CD4-positive, alpha-beta T cell treated with Interleukin-1 beta for 1 hour (primary cell): Measurements from ENCODE around the gene ENOX1.

Experiments
- DNase-seq, 2 donors: peaks; one replicate each; pipeline ENCODE4 v3.0.0-alpha.2; 2020 to 2022

ENOX1 gene

DNA sequence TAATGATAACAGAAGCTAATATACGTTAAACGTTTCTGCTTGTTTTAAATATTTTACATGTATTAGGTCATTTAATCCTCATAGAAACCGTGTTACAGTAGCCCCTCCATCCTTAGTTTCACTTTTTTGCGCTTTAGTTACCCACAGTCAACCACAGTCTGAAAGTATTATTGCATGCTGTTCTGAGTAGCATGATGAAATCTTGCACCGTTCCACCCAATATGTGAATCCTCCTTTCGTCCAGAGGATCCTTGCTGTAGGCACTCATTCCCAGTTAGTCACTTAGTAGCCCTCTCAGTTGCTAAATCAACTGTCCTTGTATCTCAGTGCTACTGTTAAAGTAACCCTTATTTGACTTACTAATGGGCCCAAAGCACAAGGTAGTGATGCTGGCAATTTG lies 257.8 kb downstream of the ENOX1 start:
- DNase-seq, result no peak

- no peak for DNase-seq
Measured at GRCh38 chr13:43522788-43523187, 264.0 kb downstream of the ENOX1 start.

DNA sequence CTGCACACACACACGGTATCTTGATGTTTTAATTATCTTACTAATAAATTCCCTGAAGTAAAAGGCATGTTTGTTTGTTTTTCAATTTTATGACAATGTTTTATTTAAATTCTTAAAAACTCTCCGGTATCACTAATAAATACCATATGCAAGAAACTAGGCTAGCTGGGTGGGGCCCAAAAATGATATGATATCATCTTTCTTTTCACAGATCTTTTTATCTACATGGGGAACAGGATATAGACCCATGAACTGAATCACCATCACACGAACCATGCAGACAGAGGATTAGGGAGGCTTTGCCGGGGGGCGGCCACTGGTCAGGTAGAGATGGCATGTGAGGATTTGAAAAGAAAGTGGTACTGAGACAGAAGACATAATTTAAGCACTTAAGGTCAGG lies 266.4 kb downstream of the ENOX1 start:
- no peak for DNase-seq

GRCh38 chr13:43518833-43519232 lies 267.9 kb downstream of the ENOX1 start:
- DNase-seq, result no peak

DNA sequence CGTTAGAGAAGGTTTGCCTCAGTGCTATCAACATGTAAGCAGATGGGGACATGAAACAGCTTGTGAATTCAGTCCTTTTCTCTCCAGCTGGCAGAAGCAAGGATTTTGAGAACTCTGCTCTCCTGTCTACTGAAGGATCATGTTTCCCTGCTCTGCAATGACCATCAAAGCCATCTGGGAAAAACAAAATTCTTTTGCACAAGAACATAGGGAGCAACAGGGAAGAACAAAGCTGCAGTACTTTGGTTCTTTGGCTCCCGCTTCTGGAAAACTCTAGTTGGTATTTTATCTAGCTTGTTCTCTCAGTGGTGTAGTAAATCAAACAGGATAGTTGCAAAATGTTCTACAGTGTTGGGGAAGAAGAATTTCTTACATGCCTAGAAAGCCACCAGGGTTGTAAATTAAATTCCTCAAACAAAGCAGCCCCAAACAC lies 270.4 kb downstream of the ENOX1 start:
- no peak for DNase-seq

DNA sequence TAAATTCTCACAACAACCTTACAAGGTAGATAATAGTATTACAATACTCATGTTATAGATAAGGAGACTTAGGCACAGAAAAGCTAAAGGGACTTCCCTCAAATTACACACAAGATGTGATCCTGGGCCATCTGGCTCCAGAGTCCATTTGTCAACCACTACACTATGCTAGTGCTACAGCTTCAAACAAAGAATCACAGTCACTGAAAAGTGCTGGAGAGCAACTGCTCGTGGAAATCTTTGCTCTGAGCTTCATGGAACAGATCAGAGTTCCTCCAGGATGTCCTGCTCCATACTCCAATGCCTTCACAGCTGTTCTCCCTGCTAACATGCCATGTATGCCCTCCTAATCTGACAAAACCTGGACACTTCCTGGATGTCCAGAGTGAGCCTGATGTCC lies 271.2 kb downstream of the ENOX1 start:
- no peak for DNase-seq

DNA sequence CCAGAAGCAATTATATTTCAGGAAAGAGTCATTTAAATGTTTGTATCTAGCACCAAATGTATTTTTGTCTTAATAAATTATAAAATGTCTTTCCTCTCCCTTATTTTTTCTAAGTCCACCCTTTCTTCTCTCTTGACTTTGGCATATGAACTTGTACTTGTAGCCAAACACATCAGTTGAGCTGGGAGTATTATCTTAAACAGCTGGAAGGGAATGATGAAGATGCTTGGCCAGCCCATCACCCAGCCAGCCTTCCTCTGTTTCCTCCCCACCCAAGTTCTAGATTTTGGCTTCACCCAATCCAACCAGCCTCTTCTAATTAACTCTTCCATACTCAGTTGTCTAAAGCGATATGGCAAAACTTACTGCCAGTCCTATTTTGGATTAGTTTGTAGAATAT lies 272.5 kb downstream of the ENOX1 start:
- no peak for DNase-seq

- no peak for DNase-seq
Measured at GRCh38 chr13:43512221-43512620, 274.6 kb downstream of the ENOX1 start.

DNA sequence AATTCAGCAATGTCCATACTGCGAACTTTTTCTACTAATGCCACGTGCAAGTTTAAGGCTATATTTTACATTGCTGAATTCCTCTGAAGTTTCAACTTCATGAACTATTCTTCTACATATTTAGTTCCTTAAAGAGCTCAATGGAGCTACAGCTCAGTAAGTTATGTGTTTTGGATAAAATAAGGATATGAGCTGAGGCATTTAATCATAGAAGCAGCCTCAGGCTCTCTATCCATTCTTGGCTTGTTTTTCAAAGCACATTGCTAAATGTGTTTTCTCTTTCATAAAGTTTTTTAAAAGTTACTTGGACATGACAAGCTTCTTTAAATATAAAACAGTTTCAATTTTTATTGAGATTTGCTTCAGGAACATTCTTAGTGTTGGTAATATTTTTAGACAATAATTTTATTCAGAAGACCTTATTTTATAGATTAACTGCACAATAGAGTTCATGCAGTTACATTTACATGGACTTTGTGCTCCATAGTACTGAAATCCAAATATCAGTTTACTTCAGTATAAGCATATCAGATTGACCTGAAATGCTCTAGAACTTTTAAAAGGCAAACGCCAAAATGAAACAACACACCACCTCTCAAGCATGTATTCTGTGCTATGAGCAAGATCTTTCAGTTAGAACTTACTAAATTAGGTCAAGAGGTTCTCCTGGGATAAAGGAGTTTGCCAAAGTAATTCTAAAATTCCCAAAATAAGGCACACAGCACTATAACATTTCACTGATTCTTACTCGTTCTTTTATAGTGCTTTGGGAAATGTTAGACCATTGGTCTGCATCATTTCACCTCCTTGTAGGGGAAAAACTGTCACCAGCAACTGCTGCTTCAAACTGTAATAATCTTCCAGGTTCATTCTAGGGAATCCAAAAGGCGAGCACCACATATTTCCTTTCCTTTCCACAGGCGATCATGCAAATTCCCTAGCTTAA lies 275.5 kb downstream of the ENOX1 start:
- no peak for DNase-seq

DNA sequence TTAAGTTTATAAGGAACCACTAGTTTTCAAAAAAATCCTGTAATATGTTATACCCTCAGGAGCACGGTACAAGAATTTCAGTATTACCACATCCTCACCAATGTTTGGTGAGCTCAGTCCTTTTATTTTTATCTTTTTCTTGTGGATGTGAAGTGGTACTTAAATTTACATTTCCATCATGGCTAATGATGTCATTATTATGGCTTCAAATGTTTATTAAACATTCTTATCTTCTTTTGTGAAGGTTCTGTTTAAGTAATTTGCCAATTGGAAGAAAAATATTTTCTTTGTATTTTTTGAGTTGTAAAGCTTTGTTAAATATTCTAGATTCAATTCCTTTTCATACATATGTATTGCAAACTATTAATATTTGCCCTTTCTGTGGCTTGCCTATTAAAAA lies 291.0 kb downstream of the ENOX1 start:
- DNase-seq, result no peak

- DNase-seq, result no peak
Measured at GRCh38 chr13:43494206-43494605, 292.6 kb downstream of the ENOX1 start.

DNA sequence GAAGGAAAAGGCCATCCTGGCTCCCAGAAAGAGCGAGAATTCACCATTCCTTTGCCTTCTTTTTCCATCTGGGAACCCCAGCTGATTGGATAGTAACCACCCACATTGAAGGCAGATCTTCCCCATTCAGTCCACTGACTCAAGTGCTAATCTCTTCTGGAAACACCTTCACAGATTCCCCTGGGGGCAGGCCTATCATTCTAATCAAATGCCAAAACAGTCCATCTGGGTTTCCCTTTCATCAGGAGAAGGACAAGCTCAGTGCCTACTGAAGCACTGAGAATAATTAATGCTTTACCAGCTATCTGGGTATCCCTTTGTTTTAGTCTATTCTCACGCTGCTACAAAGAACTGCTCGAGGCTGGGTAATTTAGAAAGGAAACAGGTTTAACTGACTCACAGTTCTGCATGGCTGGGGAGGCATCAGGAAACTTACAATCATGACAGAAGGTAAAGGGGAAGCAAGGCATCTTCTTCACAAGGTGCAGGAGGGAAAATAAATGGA lies 293.2 kb downstream of the ENOX1 start:
- no peak for DNase-seq

DNA sequence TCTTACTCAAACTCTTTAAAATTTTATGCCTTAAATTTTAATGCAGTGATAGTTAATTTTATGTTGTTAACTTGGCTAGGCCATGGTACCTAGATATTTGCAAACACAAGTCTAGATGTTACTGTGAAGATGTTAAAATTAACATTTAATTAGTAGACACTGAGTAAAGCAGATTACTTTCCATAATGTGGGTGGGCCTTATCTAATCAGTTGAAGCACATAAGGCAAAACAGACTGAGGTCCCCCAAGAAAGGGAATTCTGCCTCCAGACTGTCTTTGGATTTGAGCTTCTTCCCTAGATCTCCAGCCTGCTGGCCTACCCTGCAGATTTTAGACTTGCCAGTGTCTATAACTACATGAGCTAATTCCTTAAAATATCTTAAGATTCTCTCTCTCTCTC lies 294.0 kb downstream of the ENOX1 start:
- DNase-seq, result no peak

DNA sequence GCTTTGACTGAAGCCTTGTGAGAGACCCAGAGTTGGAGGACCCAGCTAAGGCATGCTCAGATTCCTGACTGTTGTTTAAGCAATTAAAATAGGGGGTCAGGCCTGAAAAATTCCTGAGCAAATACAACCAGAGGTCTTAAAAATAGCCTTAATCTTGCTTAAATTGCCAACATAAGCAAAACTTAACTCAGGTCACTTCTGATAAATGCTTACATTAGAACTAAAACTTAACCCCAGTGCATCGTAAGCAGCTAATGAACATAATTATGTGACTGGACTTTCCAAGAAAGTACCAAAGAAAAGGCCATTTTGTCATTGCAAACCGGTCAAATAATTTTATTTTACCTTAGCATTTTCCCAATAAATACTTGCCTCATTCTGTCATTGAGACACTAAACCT lies 294.5 kb downstream of the ENOX1 start:
- DNase-seq, result no peak

- DNase-seq, result no peak
Measured at GRCh38 chr13:43489233-43489632, 297.5 kb downstream of the ENOX1 start.

- no peak for DNase-seq
Measured at GRCh38 chr13:43487885-43488284, 298.9 kb downstream of the ENOX1 start.

DNA sequence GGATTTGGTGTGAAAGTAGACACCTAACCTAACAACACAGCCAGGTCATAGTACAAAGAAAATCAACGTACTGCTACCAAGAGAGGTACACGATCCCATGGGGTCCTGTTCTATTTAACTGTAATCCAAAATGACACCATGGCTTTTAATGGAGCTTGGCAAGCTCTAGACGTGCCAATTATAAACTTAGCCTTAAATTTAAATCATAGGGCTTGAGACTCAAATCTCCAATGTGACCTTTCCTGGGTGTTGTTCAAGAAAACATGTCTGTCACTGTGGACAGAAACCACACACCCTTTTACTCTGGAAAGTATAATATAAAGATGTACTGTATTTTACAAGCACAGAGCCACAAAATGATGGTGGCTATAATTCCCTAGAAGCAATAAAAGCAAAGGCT lies 299.3 kb downstream of the ENOX1 start:
- DNase-seq, result no peak

- DNase-seq, result peak in 1 of 2 donors; percentile 2
Measured at GRCh38 chr13:43484432-43485225, 302.1 kb downstream of the ENOX1 start.

DNA sequence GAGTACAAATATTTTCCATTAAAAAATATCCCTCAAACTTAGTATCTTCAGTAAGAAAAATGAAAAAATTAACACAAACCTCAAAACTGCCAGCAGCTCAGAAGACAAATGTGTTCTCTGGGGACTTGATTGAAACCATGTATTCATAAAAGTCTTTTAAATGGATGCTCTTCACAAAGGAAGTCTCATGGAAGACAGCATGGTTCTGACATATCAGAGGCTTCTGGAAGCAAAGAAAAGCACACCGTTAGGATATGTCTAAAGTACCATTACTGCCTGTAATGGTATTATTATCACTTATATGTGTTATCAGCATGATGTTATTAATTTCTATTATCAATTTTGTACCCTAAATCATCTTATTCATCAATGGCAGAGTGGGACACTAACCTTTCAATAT lies 302.8 kb downstream of the ENOX1 start:
- no peak for DNase-seq

- no peak for DNase-seq
Measured at GRCh38 chr13:43482641-43483040, 304.1 kb downstream of the ENOX1 start.

DNA sequence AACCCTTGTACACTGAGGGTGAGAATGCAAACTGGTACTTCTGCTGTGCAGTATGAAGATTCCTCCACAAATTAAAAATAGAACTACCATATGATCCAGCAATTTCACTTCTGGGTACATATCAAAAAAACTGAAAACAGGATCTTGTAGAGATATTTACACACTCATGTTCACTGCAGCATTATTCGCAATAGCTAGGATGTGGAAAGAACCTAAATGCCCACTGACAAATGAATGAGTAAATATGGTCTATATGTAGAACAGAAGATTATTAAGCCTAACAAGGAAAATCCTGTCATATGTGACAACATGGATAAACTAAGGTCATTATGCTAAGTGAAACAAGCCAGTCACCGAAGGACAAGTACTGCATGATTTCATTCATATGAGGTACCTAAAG lies 304.7 kb downstream of the ENOX1 start:
- no peak for DNase-seq

GRCh38 chr13:43478902-43479301 lies 307.9 kb downstream of the ENOX1 start:
- no peak for DNase-seq

DNA sequence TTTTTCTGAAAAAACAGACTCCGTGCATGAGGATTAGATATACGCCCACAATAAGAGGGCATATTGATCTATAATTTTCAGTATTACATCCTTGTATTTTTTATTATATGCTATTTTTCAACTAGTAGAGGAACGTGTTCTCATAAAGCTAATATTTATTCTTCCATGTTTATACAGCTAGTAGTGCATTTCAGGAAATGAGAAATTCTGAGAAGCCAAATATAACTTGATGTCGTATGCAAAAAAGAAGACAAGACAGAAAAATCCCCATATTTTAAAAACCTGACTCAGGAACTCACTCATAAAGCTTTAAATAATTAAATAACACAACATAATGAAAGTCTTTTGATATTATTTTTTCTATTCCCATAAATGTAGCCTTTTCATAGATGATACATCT lies 308.6 kb downstream of the ENOX1 start:
- DNase-seq, result no peak

GRCh38 chr13:43475140-43475539 lies 311.6 kb downstream of the ENOX1 start:
- no peak for DNase-seq
